ENCODE results near the gene POPDC2. TPM values are rescaled to one million over a fixed set of nuclear protein-coding genes. Genes with fewer than 3 reads are reported as not detected.

The POPDC2 gene
- total RNA-seq (2021; fragmentation: NEBNext Ultra II Directional; extraction: Animal tissue kit (Norgen Biotek cat#: 25700)): under 1 TPM in 4 of 6 experiments, not detected in 2; 0.14 to 0.98 (median 0.70) TPM
- long read RNA-seq: 0 reads

- TF ChIP-seq, protein P1, sequence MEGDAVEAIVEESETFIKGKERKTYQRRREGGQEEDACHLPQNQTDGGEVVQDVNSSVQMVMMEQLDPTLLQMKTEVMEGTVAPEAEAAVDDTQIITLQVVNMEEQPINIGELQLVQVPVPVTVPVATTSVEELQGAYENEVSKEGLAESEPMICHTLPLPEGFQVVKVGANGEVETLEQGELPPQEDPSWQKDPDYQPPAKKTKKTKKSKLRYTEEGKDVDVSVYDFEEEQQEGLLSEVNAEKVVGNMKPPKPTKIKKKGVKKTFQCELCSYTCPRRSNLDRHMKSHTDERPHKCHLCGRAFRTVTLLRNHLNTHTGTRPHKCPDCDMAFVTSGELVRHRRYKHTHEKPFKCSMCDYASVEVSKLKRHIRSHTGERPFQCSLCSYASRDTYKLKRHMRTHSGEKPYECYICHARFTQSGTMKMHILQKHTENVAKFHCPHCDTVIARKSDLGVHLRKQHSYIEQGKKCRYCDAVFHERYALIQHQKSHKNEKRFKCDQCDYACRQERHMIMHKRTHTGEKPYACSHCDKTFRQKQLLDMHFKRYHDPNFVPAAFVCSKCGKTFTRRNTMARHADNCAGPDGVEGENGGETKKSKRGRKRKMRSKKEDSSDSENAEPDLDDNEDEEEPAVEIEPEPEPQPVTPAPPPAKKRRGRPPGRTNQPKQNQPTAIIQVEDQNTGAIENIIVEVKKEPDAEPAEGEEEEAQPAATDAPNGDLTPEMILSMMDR (IDR thresholded peaks at IDR 0.05): no peak
- H3K27ac Mint-ChIP-seq: no peak within 1 kb of the TSS
- H3K9me3 Mint-ChIP-seq: no peaks in the 10 kb centered on the region
- peaks cover 44% of the 10 kb centered on the region for H3K4me1 Mint-ChIP-seq (ENCODE audit: low read depth)
- no peaks in the 10 kb centered on the region for H3K36me3 Mint-ChIP-seq (ENCODE audit: low read depth)
- no peak for DNase-seq
- no peak within 1 kb of the TSS for H3K4me3 Mint-ChIP-seq
- H3K27me3 Mint-ChIP-seq (ENCODE audit: insufficient read depth): no peaks in the 10 kb centered on the region; the same call in 1 of the 2 replicates
Measured at GRCh38 chr3:119660474-119661440, at the start of gene POPDC2. Gene POPDC2 (minus strand): TSS chr3:119660589. CDS start chr3:119660423, 166 bp downstream.

GRCh38 chr3:119703820-119704531, 43.6 kb upstream of the POPDC2 start:
- Mint-ChIP-seq H3K27me3 (ENCODE audit: insufficient read depth) (peaks cover 17% of the 10 kb centered on the region), H3K36me3 (ENCODE audit: low read depth) (no peaks in the 10 kb centered on the region), H3K4me1 (ENCODE audit: low read depth) (peaks cover 15% of the 10 kb centered on the region), H3K27ac (no peak overlapping the region), H3K4me3 (peak overlapping the region; percentile 84), H3K9me3 (no peaks in the 10 kb centered on the region)
- TF ChIP-seq, protein P1 (IDR thresholded peaks at IDR 0.05): no peak
- DNase-seq: no peak

GRCh38 chr3:119702530-119703527, 42.4 kb upstream of the POPDC2 start, which contains the start of gene CFAP91:
Gene CFAP91 (plus strand): TSS chr3:119703022. CDS start chr3:119703099, 77 bp downstream.
- no peak within 1 kb of the TSS for H3K27ac Mint-ChIP-seq
- no peaks in the 10 kb centered on the region for H3K9me3 Mint-ChIP-seq
- no peaks in the 10 kb centered on the region for H3K36me3 Mint-ChIP-seq (ENCODE audit: low read depth)
- peaks cover 15% of the 10 kb centered on the region for H3K4me1 Mint-ChIP-seq (ENCODE audit: low read depth)
- H3K27me3 Mint-ChIP-seq (ENCODE audit: insufficient read depth): peaks cover 15% of the 10 kb centered on the region
- H3K4me3 Mint-ChIP-seq: peak within 1 kb of the TSS; percentile 84
- TF ChIP-seq, protein P1 (IDR thresholded peaks at IDR 0.05): no peak
- peak; percentile 86 for DNase-seq

DNA sequence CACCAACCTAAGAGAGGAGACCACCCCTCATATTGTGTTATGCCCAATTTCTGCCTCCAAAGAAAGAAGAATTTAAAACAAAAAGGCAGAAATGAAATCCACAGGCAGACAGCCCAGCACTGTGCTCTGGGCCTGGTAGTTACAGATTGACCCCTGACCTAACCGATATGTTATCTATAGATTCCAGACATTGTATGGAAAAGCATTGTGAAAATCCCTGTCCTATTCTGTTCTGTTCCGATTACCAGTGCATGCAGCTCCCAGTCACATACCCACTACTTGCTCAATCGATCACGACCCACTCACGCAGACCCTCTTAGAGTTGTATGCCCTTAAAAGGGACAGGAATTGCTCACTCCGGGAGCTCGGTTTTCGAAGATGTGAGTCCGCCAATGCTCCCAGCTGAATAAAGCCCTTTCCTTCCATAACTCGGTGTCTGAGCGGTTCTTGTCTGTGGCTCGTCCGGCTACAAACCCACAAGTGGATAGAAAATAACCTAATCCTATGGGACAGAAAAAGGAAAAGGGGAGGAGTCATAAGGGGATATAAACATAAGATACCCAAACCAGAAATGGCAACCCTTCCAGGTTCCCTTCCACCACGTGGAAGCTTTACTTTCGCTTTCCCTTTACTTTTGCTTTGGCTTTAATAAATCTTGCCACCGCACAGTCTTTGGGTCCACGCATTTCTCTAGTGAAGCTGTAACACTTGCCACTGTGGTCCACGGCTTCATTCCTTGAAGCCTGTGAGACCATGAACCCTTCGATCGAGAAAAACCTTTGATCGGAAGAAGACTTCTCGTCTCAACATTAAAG, 40.7 kb upstream of the POPDC2 start:
- H3K27ac Mint-ChIP-seq: no peak overlapping the region
- no peaks in the 10 kb centered on the region for H3K9me3 Mint-ChIP-seq
- H3K27me3 Mint-ChIP-seq (ENCODE audit: insufficient read depth): peaks cover 18% of the 10 kb centered on the region
- no peaks in the 10 kb centered on the region for H3K36me3 Mint-ChIP-seq (ENCODE audit: low read depth)
- DNase-seq: no peak
- TF ChIP-seq, protein P1 (IDR thresholded peaks at IDR 0.05): no peak
- peaks cover 15% of the 10 kb centered on the region for H3K4me1 Mint-ChIP-seq (ENCODE audit: low read depth)
- H3K4me3 Mint-ChIP-seq: no peak overlapping the region

Measured in HFFc6 (cell line).